LNCaP clone FGC (cell line): ENCODE data around the gene DHRS4.
"Not testable (repeated sequence)": the region's sequence is repeated elsewhere in the genome, so short reads cannot be mapped to it uniquely, and the experiment has no call there.

Experiments used
- DNase-seq: peaks from one replicate; pipeline ENCODE4 v3.0.0-alpha.2; 2011; ENCODE audit warnings: low read depth
- H3K4me3 ChIP-seq: 2 replicates; pipeline ENCODE4 v1.5.1; 2011; ENCODE audit warnings: mild to moderate bottlenecking, low read depth, low read length, control low read depth
- TF ChIP-seq, protein P1 (sequence below): IDR thresholded peaks from 2 replicates; pipeline ENCODE4 v1.5.1; 2012; ENCODE audit warnings: mild to moderate bottlenecking; ENCODE audit not compliant: control insufficient read depth, insufficient read depth; ENCODE audit errors: extremely low read depth

The DHRS4 gene

DNA sequence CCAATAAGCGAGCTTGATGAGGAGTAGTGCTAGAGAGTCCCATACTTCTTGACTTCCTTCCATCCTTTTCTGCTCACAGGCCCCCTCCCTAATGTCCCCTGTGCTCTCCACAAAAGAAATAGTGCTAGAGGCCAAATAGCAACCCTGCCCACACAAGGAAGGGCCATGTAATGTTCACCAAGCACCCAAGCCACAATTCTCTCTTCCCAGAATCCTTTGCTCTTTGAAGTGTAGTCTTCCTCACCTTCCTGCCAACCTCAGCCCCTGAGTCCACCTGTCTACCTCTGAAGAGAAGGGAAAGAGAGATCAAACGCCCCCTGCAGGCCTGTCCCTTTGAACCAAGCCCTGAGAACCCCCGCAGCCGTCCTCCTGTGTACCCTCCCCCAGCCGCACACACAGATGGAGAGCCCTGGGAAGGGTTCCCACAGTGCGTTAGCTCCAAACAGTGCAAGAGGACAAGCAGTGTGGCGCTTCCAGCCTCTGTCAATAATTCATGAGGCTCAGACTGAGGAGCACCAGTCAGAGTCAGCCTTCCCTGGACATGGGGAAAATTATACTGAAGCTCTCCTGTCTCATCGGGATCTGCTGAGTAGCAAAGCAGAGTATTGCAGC, 1.9 kb upstream of the DHRS4 start:
- DNase-seq, result no peak
- TF ChIP-seq, protein P1, sequence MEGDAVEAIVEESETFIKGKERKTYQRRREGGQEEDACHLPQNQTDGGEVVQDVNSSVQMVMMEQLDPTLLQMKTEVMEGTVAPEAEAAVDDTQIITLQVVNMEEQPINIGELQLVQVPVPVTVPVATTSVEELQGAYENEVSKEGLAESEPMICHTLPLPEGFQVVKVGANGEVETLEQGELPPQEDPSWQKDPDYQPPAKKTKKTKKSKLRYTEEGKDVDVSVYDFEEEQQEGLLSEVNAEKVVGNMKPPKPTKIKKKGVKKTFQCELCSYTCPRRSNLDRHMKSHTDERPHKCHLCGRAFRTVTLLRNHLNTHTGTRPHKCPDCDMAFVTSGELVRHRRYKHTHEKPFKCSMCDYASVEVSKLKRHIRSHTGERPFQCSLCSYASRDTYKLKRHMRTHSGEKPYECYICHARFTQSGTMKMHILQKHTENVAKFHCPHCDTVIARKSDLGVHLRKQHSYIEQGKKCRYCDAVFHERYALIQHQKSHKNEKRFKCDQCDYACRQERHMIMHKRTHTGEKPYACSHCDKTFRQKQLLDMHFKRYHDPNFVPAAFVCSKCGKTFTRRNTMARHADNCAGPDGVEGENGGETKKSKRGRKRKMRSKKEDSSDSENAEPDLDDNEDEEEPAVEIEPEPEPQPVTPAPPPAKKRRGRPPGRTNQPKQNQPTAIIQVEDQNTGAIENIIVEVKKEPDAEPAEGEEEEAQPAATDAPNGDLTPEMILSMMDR, result no peak
- H3K4me3 ChIP-seq, result no peak overlapping the region

DNA sequence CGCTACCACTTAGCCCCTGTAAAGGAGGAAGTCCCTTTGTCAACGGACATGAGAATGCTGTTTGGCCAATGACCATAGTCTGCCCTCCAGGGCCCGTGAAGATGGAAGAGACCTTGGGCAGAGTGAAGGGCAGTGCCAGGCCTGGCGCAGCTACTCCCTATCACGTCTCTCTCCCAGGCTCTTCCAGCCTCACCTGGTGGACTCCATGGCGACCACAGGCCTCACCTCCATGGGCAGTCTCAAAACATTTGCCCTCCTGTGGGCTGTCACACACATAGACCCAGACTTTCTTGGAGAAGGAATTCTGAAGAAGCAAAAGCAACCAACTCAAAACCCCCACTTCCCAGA, 480 bp upstream of the DHRS4 start:
- not testable (repeated sequence) for DNase-seq
- H3K4me3 ChIP-seq, result peak overlapping the region; percentile 79

DNA sequence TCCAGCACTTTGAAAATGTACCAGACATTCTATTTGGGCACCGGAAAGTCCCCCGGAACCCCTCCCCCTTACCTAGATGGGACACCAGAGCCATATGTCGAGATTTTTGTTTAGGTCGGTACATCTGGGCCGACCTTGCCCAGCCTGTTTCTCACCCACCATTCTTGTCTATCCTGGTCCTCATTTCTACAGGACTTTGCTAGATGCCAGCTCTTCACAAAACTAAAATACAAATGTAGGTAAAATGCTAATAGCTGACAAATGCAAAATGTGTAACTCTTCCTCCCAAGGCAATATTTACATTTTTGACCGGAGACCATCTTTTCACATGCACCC, 677 bp downstream of the DHRS4 start:
- DNase-seq, result not testable (repeated sequence)
- H3K4me3 ChIP-seq, result peak overlapping the region; percentile 79

DNA sequence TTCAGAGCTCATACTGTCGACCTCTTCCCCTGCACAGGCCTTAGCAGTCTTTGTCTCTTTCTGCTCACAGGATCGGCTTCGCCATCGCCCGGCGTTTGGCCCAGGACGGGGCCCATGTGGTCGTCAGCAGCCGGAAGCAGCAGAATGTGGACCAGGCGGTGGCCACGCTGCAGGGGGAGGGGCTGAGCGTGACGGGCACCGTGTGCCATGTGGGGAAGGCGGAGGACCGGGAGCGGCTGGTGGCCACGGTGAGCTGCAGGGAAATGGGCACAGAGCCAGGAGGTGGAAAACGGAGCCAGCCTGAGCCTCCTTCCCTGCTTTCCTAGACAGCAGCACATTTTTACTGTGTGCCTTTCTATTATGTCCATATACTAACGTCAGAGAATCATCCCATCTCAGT, 1.4 kb downstream of the DHRS4 start:
- peak overlapping the region; percentile 79 for H3K4me3 ChIP-seq
- peak; percentile 38 for DNase-seq

DNA sequence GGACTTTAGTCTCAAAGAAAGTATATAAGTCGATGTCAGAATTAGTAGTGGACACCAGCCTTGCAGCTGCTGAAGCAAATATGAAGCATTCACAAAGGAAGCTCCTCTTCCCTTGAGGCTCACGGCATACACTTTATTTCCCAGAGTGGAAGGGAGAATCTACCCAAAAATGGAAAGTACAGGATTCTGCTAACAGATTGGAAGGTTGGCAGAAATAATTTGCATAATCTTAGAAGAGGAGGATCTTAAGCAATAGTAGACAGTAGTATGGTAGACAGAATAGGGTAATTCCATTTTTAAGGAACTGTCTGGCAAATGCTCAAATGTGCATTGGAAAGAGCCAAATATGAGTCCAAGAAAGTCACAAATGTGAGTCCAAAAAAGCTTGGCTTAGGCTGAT, 2.2 kb downstream of the DHRS4 start:
- DNase-seq, H3K4me3 ChIP-seq: not testable (repeated sequence)

DNA sequence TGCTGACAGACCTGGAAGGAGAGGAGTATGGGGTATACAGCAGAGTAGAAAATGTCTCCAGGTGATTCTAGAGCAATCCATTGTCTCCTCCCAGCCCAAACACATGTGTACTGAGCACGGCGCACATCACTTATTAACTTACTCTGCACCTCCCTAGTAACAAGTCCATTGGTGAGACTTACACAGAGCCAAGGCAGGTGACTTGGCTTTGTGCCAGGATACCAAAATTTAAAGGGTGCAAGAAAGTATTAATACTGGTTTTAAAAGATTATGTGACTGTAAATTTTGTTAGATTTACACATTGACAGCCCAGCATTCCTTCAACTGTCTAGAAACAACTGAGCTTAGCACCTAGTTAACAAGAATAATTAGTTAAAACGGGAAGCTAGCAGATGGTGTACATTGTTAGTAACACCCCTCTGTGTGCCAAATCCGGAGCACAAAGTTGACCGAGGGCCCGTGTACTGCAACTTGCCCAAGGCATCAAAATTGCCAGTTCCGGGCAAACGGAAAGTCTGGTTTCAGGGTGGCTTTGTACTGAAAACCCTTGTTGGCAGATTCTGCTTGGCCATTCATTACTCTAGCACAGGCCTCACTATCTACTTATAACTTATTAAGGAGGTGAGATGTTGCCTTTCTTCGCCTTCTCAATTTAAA, 4.5 kb downstream of the DHRS4 start:
- not testable (repeated sequence) for H3K4me3 ChIP-seq, DNase-seq

DNA sequence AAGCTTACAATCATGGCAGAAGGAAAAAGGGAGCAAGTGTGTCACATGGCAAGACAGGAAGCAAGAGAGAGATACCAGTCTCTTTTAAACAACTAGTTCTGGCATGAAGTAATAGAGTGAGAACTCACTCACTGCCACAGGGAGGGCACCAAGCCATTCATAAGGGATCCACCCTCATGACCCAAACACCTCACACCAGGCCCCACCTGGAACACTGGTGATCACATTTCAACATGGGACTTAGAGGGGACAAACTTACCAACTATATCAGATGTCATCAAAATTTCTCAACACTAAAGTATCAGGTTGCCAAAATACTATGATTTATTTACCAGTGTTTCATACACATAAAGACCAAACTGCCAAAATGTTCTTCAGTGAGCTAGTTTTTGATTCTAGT, 7.3 kb downstream of the DHRS4 start:
- not testable (repeated sequence) for DNase-seq, H3K4me3 ChIP-seq

DNA sequence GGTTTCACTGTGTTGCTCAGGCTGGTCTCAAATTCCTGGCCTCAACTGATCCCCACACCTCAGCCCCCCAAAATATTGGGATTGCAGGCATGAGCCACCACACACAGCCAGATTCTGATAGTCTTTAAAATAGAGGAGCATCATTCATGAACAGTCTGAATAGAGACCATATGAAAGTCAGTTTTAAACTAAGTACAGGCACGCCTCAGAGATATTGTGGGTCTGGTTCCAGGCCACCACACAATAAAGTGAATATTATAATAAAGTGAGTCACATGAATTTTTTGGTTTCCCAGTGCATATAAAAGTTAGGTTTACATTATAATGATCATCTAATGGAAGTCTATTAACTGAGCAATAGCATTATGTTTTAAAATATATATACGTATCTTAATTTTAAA, 8.1 kb downstream of the DHRS4 start:
- not testable (repeated sequence) for H3K4me3 ChIP-seq, DNase-seq

DNA sequence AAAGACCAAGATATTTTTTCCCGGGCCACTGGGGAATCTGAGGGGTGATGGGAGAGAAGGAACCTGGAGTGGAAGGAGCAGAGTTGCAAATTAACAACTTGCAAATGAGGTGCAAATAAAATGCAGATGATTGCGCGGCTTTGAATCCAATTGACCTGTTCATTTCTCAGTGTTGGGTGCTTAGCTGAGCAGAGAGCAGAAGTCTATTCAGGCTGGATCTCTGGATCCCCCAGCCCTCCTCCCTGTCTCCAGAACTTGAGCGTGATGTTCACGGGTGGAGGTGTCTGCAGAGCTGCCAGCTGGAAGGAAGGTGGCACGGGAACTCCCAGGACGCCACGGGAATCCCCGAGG, 15.5 kb downstream of the DHRS4 start:
- H3K4me3 ChIP-seq, DNase-seq: not testable (repeated sequence)

DNA sequence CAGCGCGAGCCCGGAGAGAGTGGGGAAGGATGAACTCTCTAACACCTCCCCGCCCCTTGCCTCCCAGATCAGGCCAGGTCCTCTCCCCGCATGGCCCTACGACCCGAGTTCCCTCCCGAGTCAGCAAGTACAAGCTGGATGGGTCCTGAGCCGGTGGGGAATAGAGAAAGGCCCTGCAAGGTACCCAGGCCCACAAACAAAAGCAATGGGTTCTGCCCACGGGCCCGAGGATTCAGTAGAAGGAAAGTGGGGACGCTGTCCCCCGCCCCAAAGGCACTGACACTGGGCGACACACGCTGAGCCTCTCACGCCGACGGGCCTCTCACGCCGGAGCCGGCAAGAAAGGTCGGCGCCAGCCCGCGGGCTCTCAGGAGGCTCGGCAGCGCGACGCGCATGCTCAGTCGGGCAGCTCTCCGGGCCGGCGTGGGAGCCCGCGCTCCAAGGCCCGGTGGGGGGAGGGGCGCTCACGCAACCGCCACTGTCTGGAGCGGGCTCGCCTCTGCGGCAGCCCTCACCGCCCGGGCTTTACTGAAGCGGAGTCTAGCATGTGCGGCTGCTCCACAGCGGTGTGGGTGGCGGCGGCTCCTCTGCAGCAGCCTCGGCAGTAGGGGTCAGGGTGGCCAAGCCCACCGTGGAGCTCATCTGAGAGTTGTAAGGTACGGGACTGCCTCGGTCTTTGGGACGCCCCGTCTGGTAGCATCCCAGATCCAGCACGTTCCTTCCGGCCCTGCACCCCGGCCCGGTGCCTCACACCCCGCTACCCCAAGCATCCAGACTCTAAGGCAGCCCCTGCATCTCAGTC, 16.1 kb downstream of the DHRS4 start:
- DNase-seq, result not testable (repeated sequence)
- peak overlapping the region; percentile 49 for H3K4me3 ChIP-seq

DNA sequence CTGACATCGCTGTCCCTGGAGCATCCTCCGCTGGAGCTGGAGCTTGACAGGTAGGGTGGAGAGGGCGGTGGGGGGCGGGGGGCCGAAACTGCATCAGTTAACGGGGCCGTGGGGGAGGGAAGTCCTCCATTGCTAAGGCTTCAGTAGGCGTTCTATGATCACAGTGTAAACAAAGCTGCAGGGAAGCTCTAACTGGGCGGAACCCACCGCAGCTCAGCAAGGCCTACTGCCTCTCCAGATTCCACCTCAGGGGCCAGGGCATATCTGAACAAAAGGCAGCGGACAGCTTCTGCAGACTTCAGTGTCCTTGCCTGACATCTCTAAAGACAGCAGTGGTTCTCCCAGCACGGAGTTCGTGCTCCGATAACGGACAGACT, 16.7 kb downstream of the DHRS4 start:
- DNase-seq, result not testable (repeated sequence)
- peak overlapping the region; percentile 49 for H3K4me3 ChIP-seq

DNA sequence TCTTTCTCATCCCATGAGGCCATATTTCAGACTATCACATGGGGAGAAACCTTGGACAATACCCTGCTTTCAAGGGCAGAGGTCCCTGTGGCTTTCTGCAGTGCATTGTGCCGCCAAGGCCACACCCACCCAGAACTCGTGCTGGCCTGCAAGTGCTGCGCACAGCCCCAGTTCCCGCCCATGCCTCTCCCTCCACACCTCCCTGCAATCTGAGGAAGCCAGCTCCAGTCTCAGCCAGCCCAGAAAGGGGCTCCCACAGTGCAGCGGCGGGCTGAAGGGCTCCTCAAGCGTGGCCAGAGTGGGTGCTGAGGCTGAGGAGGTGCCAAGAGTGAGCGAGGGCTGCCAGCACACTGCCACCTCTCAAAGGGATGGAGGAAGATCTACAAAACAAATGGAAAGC, 19.6 kb downstream of the DHRS4 start:
- DNase-seq, H3K4me3 ChIP-seq: not testable (repeated sequence)

DNA sequence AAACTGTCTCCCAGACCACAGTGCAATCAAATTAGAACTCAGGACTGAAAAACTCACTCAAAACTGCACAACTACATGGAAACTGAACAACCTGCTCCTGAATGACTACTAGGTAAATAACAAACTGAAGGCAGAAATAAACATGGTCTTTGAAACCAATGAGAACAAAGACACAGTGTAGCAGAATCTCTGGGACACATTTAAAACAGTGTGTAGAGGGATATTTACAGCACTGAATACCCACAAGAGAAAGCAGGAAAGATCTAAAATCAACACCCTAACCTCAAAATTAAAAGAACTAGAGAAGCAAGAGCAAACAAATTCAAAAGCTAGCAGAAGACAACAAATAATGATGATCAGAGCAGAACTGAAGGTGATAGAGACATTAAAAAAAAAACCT, 20.5 kb downstream of the DHRS4 start:
- not testable (repeated sequence) for DNase-seq, H3K4me3 ChIP-seq

DNA sequence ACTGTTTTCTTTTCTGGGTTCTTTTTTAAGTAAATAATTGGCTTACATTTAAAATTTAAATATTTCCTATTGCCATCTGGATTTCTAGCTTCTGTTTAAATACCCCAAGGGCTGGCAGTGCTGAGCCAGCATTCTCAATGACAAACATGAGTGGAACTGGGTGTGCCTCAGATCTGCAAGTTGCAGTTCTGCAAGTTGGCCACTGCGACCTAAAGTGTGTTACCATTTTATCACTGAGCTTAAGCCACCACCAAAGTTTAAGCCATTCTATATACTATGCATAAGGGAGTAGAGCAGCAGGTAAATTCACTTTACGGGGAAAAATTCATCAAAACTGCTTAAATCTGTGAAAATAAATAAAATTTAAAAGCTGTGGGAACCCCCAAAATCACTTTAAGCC, 23.6 kb downstream of the DHRS4 start:
- H3K4me3 ChIP-seq, DNase-seq: not testable (repeated sequence)

DNA sequence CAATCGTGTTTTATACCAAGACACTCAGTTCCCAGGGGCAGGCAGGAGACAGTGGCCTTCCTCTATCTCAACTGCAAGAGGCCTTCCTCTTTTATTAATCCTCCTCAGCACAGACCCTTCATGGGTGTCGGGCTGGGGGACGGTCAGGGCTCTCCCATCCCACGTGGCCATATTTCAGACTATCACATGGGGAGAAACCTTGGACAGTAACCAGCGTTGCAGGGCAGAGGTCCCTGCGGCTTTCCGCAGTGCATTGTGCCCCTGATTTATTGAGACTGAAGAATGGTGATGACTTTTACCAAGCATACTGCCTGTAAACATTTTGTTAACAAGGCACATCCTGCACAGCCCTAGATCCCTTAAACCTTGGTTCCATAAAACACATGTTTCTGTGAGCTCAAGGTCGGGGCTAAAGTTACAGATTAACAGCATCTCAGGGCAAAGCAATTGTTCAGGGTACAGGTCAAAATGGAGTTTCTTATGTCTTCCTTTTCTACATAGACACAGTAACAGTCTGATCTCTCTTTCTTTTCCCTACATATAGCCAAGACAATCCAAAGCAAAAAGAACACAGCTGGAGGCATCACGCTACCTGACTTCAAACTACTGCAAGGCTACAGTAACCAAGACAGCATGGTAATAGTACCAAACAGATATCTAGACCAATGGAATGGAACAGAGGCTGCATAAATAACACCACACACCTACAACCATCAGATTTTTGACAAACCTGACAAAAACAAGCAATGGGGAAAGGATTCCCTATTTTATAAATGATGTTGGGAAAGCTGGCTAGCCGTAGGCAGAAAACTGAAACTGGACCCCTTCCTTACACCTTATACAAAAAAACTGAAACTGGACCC, 28.6 kb downstream of the DHRS4 start:
- DNase-seq, H3K4me3 ChIP-seq: not testable (repeated sequence)
